ENCODE results near the gene TRIM32.

TRIM32 gene

GRCh38 chr9:116749772-116750171, 62.7 kb downstream of the TRIM32 start:
- DNase-seq (ENCODE audit: low read depth in 2 of 3, low spot score in 2 of 3): no peak

GRCh38 chr9:116750510-116750909, 63.4 kb downstream of the TRIM32 start:
- DNase-seq (ENCODE audit: low read depth in 2 of 3, low spot score in 2 of 3): no peak

Measured in activated CD8-positive, alpha-beta memory T cell treated with anti-CD3 and anti-CD28 coated beads for 48 hours (primary cell).